ENCODE measurements around the gene LRRC47.

Gene LRRC47

DNA sequence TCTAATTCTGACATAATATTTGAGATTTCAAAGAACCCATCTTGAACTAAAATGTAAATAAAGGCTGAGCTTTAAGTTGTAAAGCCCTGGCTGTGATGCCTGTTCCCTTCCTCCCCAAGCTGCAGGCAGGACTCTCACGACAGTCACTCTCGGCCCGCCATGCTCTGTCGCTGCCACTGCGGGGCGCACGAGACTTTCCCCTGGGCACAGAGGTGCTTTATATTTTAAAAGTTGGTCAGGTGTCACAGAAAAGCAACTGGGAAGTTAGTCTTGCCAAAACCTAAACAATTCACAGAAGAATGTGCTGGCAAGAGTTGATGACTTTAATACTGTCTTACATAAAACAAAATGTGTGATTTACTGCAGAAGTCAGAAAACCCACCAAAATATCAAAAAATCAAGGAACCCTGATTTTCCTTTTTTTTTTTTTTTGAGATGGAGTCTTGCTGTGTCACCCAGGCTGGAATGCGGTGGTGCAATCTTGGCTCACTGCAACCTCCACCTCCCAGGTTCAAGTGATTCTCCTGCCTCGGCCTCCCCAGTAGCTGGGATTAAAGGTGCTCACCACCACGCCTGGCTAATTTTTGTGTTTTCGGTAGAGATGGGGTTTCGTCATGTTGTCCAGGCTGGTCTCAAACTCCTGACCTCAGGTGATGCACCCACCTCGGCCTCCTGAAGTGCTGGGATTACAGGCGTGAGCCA lies 10.7 kb downstream of the LRRC47 start:
- DNase-seq: no peak

DNA sequence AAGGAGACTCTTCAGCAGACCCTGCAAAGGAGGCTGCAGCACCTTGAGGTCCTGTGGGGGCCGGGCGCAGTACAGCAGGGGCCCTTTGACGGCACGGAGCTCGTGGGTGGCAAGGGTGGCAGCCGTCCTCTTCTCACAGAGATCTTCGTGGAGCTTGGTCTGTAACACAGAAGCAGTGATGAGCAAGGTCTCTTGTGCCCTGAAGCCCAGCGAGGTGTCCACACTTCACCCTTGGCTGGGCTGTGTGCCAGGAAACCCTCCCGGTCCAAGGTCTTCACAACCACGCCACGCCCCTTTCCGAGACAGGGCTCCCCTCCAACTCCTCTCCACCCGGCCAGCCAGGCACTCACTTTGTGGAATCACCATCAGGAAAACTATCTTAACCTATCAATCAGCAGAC lies 11.3 kb downstream of the LRRC47 start:
- DNase-seq: no peak

DNA sequence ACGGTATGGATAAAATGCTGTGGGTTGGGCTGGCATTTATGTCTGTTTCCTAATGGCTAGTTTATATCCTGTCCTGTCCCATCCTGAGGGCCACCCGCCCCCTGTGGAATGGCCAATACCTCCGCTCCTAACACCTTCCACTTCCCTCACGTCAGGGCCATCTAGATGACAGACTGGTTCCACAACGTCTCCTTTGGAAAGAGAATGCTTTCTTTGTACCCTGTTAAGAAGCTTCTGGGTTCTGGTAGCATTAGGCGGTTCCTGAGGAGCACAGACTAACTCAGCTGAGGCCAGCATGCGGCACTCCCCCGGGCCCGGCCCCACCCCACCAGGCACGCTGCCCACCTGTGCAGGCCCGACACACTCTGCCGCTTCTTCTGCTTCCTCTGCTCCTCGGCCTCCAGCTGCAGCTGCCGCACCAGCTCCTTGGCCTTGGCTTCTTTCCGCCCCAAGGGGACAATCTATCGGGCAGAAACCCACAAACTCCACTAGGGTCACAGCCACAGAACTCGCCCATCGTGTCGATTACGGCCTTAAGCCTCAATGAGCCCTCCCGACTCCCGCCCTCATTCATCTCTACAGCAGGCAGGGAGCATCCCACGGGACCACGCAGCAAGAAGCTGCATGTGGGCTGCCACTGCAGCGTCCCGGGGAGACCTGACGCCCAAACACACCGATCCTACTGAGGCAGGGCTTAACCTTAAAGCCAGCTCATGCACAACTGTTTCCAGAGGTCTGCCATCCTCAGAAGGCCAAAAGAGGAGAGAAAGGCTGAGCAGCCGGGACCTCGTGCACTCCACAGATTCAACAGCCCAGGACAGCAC lies 12.4 kb downstream of the LRRC47 start:
- DNase-seq: no peak

DNA sequence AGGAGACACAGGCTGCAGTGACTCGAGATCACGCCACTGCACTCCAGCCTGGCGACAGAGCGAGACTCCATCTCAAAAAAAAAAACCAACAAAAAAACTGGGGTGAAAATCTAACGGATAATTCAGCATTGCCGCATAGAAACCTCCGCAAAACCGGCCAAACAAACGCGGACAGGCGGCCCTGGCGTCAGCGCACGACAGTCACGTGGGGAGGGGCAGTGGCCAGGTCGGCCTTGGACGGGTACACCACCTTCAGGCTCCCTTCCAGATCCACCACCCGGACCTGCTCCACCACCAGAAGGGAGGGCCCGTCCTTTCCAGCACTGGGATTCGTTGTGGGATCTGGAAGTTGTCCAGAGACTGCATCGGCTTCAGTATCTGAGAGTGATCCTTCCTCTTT lies 15.4 kb downstream of the LRRC47 start:
- DNase-seq: no peak

DNA sequence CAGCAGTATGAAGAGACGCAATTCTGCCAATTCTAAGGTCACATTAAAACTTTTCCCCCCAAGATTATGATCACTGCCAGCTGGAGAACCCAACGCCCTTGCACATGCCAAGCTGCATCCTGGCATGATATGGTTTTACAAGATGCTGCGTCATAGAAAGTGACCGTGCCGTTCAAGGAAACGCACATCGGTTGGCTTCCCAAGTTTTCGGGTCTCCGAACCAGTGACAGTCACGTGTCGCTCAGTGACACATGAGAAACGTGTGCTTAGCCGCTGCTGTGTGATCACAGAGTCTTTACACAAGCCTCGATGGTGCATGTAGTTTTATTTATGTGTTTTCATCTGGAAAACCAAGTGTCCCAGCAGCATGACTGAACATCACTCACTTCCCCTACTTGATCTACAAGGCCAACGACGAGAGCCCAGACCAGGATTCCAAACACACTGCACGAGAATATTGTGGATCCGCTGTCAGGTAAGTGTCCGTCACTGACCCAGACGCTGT lies 16.3 kb downstream of the LRRC47 start:
- DNase-seq: no peak

DNA sequence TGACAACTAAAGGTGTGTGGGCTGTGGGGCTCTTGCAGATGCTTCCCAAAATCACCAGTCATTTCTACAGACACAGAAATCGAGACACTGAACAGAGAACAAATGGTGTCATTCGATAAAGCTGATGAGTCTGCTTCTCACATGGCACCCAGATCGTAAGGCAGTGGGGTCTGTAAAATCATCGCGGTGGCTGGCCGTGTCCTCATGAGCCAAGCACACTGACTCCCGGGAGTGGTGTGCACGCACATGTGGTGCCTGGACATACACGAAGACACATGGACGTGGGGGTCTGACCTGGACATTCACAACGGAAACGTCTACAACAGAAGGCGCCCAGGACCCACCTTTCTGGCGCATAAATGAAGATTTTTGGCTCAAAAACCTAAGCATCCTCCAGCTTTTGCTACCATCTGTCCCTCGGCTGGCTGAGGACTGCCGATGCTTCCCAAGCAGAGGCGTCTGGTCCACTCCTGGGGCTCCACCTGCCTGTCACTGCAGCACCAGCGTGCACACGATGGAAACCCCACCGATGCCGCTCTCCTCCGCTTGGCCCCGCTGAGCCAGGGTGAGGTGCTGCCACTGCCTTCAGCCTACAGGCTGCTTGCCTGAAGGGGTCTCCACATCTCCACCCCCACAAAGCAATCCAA lies 16.9 kb downstream of the LRRC47 start:
- DNase-seq: no peak

DNA sequence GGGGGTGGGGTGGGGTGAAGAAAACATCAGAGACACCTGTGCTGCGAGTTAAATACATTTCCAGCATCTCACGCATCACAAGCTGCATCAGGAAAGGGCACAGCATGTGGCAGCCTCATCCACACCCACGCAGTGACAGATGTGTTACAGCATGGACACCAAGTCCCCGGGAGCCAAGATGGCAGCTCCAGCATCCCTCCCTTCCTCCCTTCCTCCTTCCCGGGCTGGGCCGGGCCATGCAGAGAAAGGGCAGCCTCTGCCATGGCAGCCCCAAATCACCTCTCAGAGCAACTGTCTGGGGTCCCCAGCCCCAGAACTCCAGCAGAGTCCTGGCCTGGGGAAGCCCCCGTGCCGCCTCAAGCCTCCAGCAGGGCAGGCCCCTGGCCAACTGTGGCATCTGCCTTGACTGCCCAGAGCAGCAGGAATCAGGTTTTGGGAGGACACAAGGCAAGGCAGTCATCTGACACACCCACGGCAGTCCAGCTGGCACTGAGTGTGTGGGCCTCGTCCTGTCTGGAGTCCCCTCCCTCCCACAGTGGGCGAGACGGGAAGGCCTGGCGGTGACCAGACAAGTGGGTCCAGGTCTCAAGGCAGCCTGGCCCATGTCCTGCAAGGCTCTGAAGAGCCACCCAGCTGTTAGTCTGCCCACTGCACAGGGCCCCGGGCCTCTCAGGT lies 17.6 kb downstream of the LRRC47 start:
- no peak for DNase-seq

DNA sequence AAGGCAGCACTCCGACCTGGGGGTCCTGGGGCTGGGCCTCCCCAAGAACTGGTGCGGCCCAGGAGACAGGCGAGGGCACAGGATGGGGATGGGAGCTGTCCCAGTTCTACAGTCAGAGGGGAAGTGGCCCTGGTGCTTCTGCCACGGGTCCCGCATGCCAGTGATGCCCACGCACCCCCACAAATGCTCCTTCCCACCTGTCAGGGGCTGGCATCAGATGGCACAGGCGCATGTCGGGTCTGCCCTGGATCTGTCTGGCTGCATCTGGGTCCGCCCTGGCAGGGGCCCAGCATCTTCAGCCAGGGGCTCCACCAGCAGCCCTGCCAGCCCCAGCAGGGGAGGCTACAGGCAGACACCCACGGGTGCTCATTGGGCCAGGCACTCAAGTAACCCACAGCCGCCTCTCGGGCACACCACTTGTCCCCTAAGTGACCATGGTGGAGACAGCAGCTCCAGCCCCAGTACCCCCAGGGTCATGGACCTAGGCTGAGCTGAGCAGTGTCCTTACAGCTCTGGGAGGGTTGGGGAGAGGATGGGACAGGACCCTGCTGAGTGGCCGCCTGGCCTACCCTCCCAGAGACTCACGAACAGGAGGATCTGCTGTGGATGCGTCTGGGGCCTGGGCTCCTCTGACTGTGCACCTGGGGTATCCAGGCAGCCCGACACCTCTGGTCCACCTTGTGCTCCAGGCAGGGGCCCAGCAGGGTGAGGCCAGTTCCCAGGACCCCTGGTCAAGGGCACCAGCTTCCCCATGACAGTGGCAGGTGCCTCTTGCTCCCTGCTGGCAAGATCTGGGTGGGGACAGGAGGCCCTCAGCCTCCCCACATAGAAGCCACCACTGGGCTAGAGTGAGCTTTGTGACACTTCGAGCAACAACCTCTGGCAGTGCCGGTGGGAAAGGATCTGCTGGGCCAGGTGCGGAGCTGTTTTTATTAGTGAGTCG lies 18.4 kb downstream of the LRRC47 start:
- DNase-seq: no peak

DNA sequence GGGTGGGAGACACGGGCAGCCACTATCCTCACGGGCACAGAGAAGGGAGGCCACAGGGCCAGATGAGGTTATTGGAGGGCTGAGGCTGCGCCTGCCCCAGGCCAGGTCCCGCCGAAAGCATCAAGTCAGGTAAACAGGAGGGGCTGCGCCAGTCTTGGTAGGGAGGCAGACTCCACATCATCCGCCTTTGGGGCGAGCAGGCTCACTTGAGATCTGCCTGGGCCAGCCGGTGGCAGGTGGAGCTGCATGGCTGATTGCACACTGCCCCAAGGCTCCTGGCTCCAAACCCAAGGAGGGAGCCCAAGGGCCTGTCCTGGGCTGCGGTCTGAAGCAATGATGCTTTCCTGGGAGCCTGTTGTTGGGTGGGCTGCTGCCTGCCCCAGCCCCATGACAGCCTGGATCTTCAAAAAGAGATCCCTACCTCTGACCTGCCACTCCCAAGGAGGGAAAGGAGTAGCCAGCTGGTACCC lies 19.2 kb downstream of the LRRC47 start:
- no peak for DNase-seq

DNA sequence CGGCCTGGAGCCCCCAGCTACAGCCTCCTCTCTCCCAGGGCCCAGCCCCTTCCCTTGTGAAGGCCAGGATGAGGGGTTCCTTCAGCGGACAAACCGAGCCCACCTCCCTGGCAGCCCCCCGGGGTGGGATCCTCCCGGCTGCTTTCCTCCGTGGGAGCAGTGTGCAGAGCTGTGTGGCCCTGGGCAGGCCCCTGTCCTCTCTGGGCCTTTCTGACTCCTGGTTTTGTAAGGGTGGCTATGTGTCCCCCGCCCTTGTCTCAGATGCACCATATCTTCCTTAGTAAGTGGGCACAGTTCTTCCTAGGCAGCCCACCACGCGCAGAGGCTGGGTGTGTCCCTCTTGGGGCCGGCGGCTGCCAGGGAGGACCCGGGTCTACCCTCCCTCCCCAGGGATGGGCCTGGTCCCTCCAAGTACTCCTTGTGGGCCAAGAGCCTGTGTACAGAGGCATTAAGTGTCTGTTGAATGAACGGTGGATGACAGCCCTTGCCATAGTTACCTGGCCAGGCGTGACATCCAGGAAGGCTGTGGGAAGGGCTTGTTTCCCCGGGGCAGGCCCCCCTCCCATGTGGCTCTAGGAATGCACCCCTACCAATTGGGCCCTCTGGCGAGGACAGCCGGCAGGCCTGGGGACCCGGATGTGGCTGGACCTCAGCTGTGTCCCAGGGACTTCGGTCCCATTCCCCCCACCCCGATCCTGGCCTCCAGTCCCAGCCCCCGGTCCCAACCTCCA lies 19.9 kb downstream of the LRRC47 start:
- DNase-seq: no peak

DNA sequence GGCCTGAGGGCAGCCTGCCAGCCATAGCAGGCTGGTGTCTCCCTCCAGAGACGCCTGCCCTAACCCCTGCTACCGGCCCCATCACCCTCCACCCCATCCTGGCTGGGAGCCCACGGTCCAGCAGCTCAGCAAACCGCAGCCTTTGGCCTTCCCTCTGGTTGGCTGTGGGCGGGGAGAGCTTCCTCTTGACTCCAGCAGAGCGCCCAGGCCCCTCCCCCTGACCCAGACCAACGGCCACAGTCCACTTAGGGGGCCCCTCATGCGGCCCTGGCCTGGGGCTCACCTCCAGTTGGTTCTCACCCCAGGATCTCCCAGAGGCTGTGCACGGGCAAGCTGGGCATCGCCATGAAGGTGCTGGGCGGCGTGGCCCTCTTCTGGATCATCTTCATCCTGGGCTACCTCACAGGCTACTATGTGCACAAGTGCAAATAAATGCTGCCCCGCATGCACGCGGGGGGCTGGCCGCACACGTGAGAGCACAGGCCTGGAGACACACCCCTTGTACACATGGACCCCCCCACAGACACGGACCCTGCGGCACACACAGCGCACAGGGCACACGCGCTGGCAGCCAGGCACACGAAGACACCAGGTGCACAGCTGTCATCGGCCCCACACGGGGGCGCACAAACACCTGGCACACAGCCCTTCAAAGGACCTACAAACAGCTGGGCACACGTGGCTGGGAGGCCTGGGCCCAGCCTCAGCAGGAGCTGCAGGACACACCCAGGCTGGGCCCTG lies 20.6 kb downstream of the LRRC47 start:
- DNase-seq: peak; percentile 38 to 49

DNA sequence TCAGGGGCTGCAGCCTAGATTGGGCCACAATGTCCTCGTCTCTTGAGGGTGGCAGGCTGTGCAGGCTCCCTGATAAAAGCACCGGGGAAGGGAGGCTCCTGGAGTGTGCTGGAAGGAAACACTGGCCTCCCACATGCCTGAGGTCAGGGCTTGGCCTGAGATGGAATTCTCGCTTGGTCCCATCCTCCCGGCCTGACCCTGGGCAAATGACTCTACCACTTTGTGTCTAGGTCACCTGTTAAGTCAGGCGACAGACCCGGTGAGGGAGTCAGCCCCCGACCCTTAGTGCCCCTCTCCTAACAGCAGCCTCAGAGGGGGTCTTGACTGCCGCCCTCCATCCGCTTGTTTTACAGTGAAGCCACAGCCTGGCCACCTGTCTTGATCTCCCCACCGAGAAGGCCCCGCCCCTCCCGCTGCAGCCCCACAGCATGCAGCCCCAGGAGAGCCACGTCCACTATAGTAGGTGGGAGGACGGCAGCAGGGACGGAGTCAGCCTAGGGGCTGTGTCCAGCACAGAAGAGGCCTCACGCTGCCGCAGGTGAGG lies 21.3 kb downstream of the LRRC47 start:
- DNase-seq: no peak

DNA sequence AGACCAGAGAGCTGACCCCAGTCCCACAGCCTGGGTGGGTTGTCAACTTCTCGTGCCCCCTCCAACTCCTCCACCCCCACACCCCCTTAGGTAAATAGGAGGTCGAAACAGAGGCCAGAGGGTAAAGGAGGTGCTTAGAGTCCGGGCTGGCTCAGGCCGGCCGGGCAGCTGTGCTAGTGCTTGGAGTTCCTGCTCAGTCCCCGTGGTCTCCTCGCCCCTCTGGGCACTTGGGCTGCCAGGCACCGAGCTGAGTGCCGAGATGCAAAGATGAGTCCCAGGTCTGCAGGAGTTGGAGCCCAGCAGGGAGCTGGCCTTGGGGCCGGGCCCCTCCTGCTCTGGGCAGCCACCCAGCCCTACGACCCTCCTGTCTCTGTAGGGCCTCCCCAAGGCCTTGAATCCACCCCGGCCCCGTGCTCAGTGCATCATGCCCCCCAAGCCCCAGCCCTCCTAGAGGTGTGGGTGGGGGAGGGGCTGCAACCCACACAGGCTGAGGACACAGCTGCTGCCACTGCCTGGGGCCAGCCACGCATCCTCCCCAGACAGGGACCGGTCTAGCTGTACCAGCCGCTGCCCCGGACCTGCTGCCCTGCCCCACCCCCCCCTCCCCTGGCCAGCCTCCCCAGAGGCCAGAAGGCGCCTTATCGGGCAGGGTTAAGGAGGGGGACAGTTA lies 21.9 kb downstream of the LRRC47 start:
- DNase-seq: no peak

DNA sequence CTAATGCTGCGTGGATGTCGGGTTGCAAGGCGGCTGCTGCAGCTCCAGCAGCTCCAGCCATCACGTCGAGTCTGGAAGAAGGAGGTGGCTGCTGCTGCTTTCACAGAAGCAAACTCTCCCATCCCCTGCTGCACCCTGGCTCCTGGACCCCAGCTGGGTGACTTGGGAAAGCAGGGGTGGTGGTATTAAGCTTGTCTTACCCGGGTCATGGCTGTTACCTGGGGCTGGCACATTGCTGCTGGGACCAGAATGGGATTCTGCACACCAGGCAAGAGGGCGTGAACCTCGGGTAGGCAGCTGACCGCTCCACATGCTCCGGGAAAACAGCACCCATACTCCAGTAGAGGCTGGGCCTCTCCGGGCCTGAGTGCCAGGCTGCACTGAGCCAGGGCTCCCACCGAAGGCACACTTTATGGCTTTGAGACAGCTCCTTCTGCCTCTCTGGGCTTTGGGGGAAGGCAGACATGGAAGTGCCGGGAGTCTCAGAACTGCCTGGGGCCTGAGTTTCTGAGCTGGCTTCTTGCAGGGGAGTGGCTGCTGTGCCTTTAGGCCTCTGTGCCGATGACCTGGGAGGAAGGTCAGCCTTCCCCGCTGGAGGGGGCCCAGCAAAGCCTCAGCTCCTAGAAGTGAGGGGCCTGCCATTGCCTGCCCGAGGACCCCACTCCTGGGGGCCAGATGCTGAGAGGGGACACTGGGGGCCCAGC lies 22.6 kb downstream of the LRRC47 start:
- no peak for DNase-seq

DNA sequence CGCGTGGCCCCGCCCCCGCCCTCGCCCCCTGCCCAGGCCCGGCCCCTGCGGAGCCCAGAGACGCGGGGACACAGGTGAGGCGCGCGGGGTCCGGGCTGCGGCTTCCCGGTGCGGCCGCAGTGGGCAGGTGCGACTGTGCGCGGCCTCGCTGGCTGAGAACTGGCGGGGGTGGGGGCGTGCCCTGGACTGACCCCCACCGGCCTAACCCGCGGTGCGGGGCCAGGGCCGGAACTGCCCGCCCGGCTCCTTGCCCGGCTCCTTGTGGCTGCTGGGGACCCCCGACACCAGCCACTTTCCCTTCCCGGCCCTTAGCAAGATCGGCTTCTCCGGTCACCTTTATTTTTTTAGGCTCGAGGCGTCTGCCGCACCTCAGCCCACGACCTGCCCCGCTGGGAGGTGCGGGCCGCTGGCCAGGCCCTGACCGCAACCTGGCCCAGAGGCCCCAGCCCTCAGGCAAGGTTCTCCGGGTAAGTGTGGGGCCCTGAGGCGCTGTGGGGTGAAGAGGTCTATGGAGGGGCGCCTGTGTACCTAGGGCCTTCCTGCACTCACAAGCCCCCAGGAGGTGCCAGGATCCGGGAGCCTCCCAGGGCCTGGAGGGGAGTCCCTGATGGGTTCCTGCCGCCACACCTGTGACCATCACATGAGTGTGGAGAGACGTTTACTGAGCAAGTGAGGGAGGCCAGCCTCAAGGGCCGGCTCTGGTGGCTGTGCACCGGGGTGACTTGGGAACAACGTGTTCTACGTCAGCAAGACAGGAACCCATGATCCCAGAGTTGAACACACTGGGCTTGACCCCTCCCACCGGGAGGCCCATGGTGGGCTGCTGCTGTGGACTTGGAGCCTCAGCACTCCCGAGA lies 23.4 kb downstream of the LRRC47 start, which contains the start of gene SMIM1:
Gene SMIM1 (plus strand): TSS at position 35 of the 857 bp plus-strand sequence. CDS start 2,625 bp downstream, outside the sequence.
- DNase-seq: no peak

DNA sequence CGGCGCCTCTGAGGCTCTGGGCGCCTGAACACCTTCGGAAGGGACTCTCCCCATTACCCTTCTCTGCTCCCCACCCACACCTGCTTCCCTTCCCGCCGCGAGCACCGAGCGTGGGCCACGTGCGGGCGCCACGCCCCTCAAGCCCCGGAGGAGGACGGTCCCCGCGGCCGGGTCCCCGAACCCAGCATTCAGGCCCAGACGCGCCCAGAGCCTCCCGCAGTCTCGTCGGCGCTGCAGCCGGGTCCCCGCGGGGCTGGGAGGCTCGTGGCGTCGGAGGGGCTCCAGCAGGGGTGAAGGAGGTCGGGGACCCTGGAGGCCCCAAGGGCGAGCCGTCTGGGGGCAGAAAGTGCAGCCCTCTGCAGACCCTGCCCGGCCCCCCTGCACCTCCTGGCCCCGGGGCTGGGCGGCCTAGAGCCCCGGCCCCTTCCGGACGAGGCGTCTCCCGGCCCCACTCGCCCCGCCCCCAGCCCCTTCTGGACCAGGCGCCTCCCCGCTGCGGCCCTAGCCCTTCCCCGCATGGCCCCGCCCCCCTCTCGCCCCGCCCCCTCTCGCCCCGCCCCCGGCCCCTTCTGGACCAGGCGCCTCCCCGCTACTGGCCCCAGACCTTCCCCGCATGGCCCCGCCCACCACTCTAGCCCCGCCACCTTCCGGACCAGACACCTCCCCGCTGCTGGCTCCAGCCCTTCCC lies 24.1 kb downstream of the LRRC47 start:
- peak; percentile 83 to 87 for DNase-seq
